ENCODE measurements around the gene GFRA1. TPM values are rescaled to one million over a fixed set of nuclear protein-coding genes. Genes with fewer than 3 reads are reported as not detected.

The GFRA1 gene
- total and polyA plus RNA-seq, 2 of the 8 experiments (the other 6 are each of a cell fraction or from before 2014, with no cell fraction given): 1.1 to 2.0 TPM

DNA sequence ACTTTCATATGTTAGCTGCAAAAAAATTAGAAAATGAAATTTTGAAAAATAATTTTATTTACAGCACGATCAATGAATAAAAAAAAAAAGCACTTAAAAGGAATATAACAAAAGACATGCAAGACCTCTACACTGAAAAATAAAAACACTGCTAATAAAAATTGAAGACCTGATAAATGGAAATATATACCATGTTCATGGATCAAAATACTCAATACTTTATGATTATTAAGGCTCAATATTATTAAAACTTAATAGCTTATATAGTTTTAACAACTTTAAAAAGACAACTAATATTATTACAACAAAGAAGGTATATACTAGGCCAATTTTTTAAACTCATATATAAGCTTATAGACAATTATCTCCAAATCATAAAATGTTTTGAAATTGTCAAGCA, 143.0 kb downstream of the GFRA1 start:
- H4K5ac ChIP-seq (ENCODE audit: insufficient read length, low read depth, low read length): no peak overlapping the region
- TF ChIP-seq SP4 (IDR thresholded peaks at IDR 0.05; ENCODE audit: low read length) (no peak), MAFK (IDR thresholded peaks at IDR 0.05; ENCODE audit: low read depth, low read length) (no peak), RBBP5 (IDR thresholded peaks at IDR 0.05; ENCODE audit: borderline replicate concordance, low read depth, low read length) (no peak), POLR2A (IDR thresholded peaks at IDR 0.05; ENCODE audit: control extremely low read depth in 1 of 2, low read depth in 2 of 2, low read length in 2 of 2) (no peak), NANOG (IDR thresholded peaks at IDR 0.05; ENCODE audit: insufficient read depth, low read depth, low read length, poor library complexity, severe bottlenecking) (no peak), EGR1 (IDR thresholded peaks at IDR 0.05; ENCODE audit: borderline replicate concordance, low read depth, low read length) (no peak), CBX5 (IDR thresholded peaks at IDR 0.05; ENCODE audit: low read depth, low read length) (no peak), KDM1A (IDR thresholded peaks at IDR 0.05; ENCODE audit: borderline replicate concordance, low read length) (no peak), SP1 (IDR thresholded peaks at IDR 0.05; ENCODE audit: low read depth, low read length) (no peak), BCL11A (IDR thresholded peaks at IDR 0.05; ENCODE audit: low read depth in 2 of 2, low read length in 2 of 2) (no peak), POLR2AphosphoS5 (IDR thresholded peaks at IDR 0.05; ENCODE audit: low read depth, low read length) (no peak)
- TF ChIP-seq, protein P1, sequence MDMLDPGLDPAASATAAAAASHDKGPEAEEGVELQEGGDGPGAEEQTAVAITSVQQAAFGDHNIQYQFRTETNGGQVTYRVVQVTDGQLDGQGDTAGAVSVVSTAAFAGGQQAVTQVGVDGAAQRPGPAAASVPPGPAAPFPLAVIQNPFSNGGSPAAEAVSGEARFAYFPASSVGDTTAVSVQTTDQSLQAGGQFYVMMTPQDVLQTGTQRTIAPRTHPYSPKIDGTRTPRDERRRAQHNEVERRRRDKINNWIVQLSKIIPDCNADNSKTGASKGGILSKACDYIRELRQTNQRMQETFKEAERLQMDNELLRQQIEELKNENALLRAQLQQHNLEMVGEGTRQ (IDR thresholded peaks at IDR 0.05; ENCODE audit: low read length): no peak
- FAIRE-seq: no peak
- H3K56ac ChIP-seq (replicated peaks; ENCODE audit: insufficient read length, low read depth, low read length): no peak overlapping the region
- H3K36me3 ChIP-seq (ENCODE audit: control insufficient read depth in 2 of 4, insufficient read depth in 4 of 4, low read length in 3 of 4): no peaks in the 10 kb centered on the region
- DNase-seq (ENCODE audit: low read depth in 1 of 2, low spot score in 2 of 2): no peak
- no peaks in the 10 kb centered on the region for H3K23me2 ChIP-seq (ENCODE audit: low read depth, low read length)
- no peak overlapping the region for H3K27ac ChIP-seq (ENCODE audit: low read depth, low read length)
- H4K8ac ChIP-seq (ENCODE audit: extremely low read depth, insufficient read depth, low read length): no peak overlapping the region
- no peak overlapping the region for H3K9ac ChIP-seq (replicated peaks in 1 of 4; ENCODE audit: extremely low read depth in 1 of 4, low read depth in 3 of 4, low read length in 3 of 4)
- H3K79me1 ChIP-seq (ENCODE audit: low read depth, low read length): no peaks in the 10 kb centered on the region
- peaks cover 0 to 7% (median 1%) of the 10 kb centered on the region in 4 experiments; a peak in 3 of 7 replicates for H3K27me3 ChIP-seq (replicated peaks in 1 of 4; ENCODE audit: control insufficient read depth in 3 of 4, extremely low read depth in 1 of 4, insufficient read depth in 3 of 4, low read length in 3 of 4)
- H4K91ac ChIP-seq (replicated peaks; ENCODE audit: insufficient read length, low read length): no peak overlapping the region
- H3K4ac ChIP-seq (replicated peaks; ENCODE audit: insufficient read length, low read depth, low read length): no peak overlapping the region
- no peak overlapping the region for H3K18ac ChIP-seq (ENCODE audit: extremely low read depth, low read length)
- no peak overlapping the region for H2AK5ac ChIP-seq (ENCODE audit: low read depth, low read length)
- H3K4me3 ChIP-seq (ENCODE audit: extremely low read depth in 1 of 4, insufficient read depth in 2 of 4, low read depth in 3 of 4, low read length in 4 of 4): no peak overlapping the region
- no peak overlapping the region for H3K23ac ChIP-seq (ENCODE audit: insufficient read length)
- no peak overlapping the region for H3K4me2 ChIP-seq (ENCODE audit: insufficient read depth in 1 of 2, low read depth in 2 of 2, low read length in 2 of 2)
- H2BK20ac ChIP-seq (ENCODE audit: low read length): no peak overlapping the region
- POLR2A ChIA-PET (ENCODE audit: partially characterized antibody): interaction anchor here (0.6 kb wide), 1 partner anchor 328 kb away, joined by 3 read pairs; no protein-coding TSS in a partner anchor
- no peaks in the 10 kb centered on the region for H3K79me2 ChIP-seq (ENCODE audit: control insufficient read depth in 1 of 2, insufficient read depth in 2 of 2, low read length in 2 of 2)
- CTCF ChIA-PET (ENCODE audit: partially characterized antibody): interaction anchor here (1.2 to 2.9 kb wide), 5 partner anchors 9 to 114 kb away, joined by 3 to 16 read pairs (median 4); no protein-coding TSS in a partner anchor
- H3K9me3 ChIP-seq (ENCODE audit: insufficient read depth in 2 of 2, low read depth in 1 of 2, low read length in 1 of 2): no peaks in the 10 kb centered on the region
- H2AFZ ChIP-seq (ENCODE audit: low read length): no peak overlapping the region
- peaks cover 0 to 3% (median 1%) of the 10 kb centered on the region in 4 experiments; a peak in 3 of 7 replicates for H3K4me1 ChIP-seq (replicated peaks in 1 of 4; ENCODE audit: control insufficient read depth in 3 of 4, insufficient read depth in 4 of 4, low read length in 3 of 4)
- H2BK15ac ChIP-seq (ENCODE audit: low read length): no peak overlapping the region
- H2BK12ac ChIP-seq (ENCODE audit: low read depth, low read length): no peak overlapping the region
- WGBS, 2 experiments (ENCODE audit: extremely low coverage in 1 of 2, insufficient coverage in 1 of 2, insufficient read length in 1 of 2, insufficient replicate concordance in 2 of 2, low coverage in 1 of 2, low lambda C conversion rate in 2 of 2, missing lambda C conversion rate in 1 of 2): 38% methylated on average over 1 of the region's 1 CpG; no CpG with 5 or more reads in 1 of the 2 experiments
- no peak overlapping the region for H3K14ac ChIP-seq (ENCODE audit: insufficient read length)
- H2BK120ac ChIP-seq (replicated peaks; ENCODE audit: low read depth, low read length): no peak overlapping the region
- H4K20me1 ChIP-seq (replicated peaks in 1 of 2; ENCODE audit: control insufficient read depth in 1 of 2, insufficient read depth in 2 of 2, low read length in 2 of 2): no peaks in the 10 kb centered on the region
- no peak overlapping the region for H2BK5ac ChIP-seq (ENCODE audit: low read depth, low read length)
